CD8-positive, alpha-beta memory T cell (primary cell): ENCODE measurements around the gene GHRHR. TPM values are rescaled to one million over a fixed set of nuclear protein-coding genes. Genes with fewer than 3 reads are reported as not detected.

Experiments
- CTCF ChIA-PET: fragments of 350-600 bp; sonication (Branson Sonifier 250); formaldehyde crosslinking; loops from one replicate; lab custom pipeline; 2021; ENCODE audit warnings: antibody characterized with exemption; lab: Charles Lee
- POLR2A ChIA-PET: fragments of 350-600 bp; sonication (Branson Sonifier 250); formaldehyde crosslinking; loops from one replicate; lab custom pipeline; 2021; ENCODE audit warnings: antibody characterized with exemption; lab: Charles Lee
- DNase-seq, 5 donors: peaks; one replicate each; pipeline versions ENCODE4 v3.0.0 to v3.0.0-alpha.2; 2020 to 2022; ENCODE audit warnings: mixed read lengths in 1 of 5
- H3K27ac ChIP-seq: one replicate; pipeline ENCODE4 v1.7.0; 2013; ENCODE audit warnings: low read depth, mild to moderate bottlenecking, low read length, moderate library complexity
- H3K27me3 ChIP-seq: 2 replicates; pipeline ENCODE4 v1.7.0; 2013; ENCODE audit warnings: low read length, mild to moderate bottlenecking; ENCODE audit not compliant: insufficient read depth, poor library complexity, severe bottlenecking
- H3K36me3 ChIP-seq: 2 replicates; pipeline ENCODE4 v1.7.0; 2013; ENCODE audit warnings: mild to moderate bottlenecking, low read length, moderate library complexity; ENCODE audit not compliant: insufficient read depth
- H3K4me1 ChIP-seq: 2 replicates; pipeline ENCODE4 v1.7.0; 2013; ENCODE audit warnings: mild to moderate bottlenecking, low read length, moderate library complexity; ENCODE audit not compliant: insufficient read depth
- H3K4me3 ChIP-seq: 2 replicates; pipeline ENCODE4 v1.7.0; 2013; ENCODE audit warnings: mild to moderate bottlenecking, low read length
- H3K9me3 ChIP-seq: 2 replicates; pipeline ENCODE4 v1.7.0; 2013; ENCODE audit warnings: mild to moderate bottlenecking, low read length
- H3K27ac Mint-ChIP-seq, 8 donors: one replicate each; pipeline ENCODE4 v1.8.0; 2020 to 2021; ENCODE audit warnings: mixed read lengths in 8 of 8, mild to moderate bottlenecking in 6 of 8, inconsistent platforms in 3 of 8, moderate library complexity in 3 of 8
- H3K27me3 Mint-ChIP-seq, 2 donors: one replicate each; pipeline ENCODE4 v1.8.0; 2020 to 2021; ENCODE audit warnings: mixed read lengths in 2 of 2, mild to moderate bottlenecking in 1 of 2, moderate library complexity in 1 of 2
- H3K36me3 Mint-ChIP-seq, 3 donors: one replicate each; pipeline ENCODE4 v1.8.0; 2020 to 2021; ENCODE audit warnings: mixed read lengths in 3 of 3, inconsistent platforms in 1 of 3, mild to moderate bottlenecking in 1 of 3
- H3K4me1 Mint-ChIP-seq, 3 donors: one replicate each; pipeline ENCODE4 v1.8.0; 2020 to 2021; ENCODE audit warnings: mixed read lengths in 3 of 3, inconsistent platforms in 1 of 3, mild to moderate bottlenecking in 1 of 3
- H3K4me3 Mint-ChIP-seq, 7 donors: one replicate each; pipeline ENCODE4 v1.8.0; 2020 to 2021; ENCODE audit warnings: mixed read lengths in 7 of 7, mild to moderate bottlenecking in 6 of 7, moderate library complexity in 4 of 7, inconsistent platforms in 2 of 7
- H3K9me3 Mint-ChIP-seq, 5 donors: one replicate each; pipeline ENCODE4 v1.8.0; 2020 to 2022; ENCODE audit warnings: mixed read lengths in 5 of 5, mild to moderate bottlenecking in 3 of 5, moderate library complexity in 2 of 5, inconsistent platforms in 1 of 5
- polyA plus RNA-seq: library from polyadenylated mRNA; unstranded; fragments of 300-500 nt; fragmentation: Illumina TruSeq; gene quantifications from one replicate; pipeline ENCODE4 v1.2.3, GENCODE V29; 2021
- total RNA-seq, 2 experiments: library from RNA; stranded (reverse); gene quantifications; one replicate each; pipeline ENCODE4 v1.2.3, GENCODE V29; 2021

Gene GHRHR
- total and polyA plus RNA-seq, 3 experiments from 2014 or later = not detected

DNA sequence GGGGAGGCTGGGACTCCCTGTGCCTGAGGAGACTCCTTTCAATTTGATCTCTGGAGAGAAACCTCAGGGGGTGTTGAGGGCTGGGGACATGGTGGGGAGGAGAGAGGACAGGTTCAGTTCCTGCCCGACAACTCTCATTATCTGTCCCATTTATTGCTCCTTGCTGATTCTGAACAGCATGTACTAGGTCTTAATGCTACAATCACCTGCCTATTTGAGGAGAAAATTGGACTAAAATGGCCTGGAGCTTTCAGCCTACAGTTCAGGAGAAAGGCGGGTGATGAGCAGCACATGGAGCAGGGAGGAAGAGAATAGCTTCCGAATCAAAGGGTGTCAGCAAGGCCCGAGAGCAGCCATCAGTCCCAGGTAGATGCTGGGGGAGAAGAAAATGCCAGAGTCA lies 58.4 kb downstream of the GHRHR start:
- Histone ChIP-seq H3K27me3 (no peaks in the 10 kb centered on the region), H3K9me3 (no peaks in the 10 kb centered on the region), H3K4me1 (peaks cover 9% of the 10 kb centered on the region), H3K4me3 (no peak overlapping the region), H3K36me3 (no peaks in the 10 kb centered on the region), H3K27ac (no peak overlapping the region)
- ChIA-PET POLR2A (no interaction called here), CTCF (no interaction called here)
- Mint-ChIP-seq H3K27me3 (peaks cover 0 to 3% of the 10 kb centered on the region in 2 donors), H3K27ac (peak overlapping the region in 1 of 8 donors; percentile 60), H3K4me3 (no peak overlapping the region), H3K36me3 (no peaks in the 10 kb centered on the region), H3K9me3 (peaks cover 0 to 6% (median 0%) of the 10 kb centered on the region in 5 donors), H3K4me1 (peaks cover 40 to 85% (median 57%) of the 10 kb centered on the region in 3 donors)
- DNase-seq = no peak

DNA sequence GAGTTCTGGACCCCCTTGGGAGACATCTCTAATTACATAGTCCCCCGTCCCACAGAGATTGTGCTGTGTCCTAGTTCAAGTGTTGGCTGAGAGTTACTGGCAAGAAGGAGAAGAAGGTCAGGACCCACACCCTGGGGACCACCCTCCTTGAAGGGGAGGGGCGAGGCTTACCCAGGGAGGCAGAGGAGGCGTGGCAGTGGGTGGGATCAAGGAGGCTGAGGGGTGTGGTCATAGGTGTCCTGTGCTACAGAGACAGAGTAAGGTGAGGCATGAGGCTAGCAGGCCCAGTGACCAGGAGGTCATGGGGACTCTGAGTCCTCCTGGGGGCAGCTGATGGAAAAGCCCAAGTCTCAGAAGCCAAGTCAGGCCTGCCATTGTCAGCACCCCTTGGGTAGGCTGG lies 59.0 kb downstream of the GHRHR start:
- no peak overlapping the region for H3K4me3 Mint-ChIP-seq
- no peaks in the 10 kb centered on the region for H3K36me3 Mint-ChIP-seq
- H3K9me3 ChIP-seq = no peaks in the 10 kb centered on the region
- H3K4me1 ChIP-seq = peaks cover 9% of the 10 kb centered on the region
- CTCF ChIA-PET = no interaction called here
- peaks cover 40 to 80% (median 57%) of the 10 kb centered on the region in 3 donors for H3K4me1 Mint-ChIP-seq
- POLR2A ChIA-PET = no interaction called here
- DNase-seq = no peak
- H3K27ac Mint-ChIP-seq = peak overlapping the region in 3 of 8 donors; percentile 6 to 80 (median 59)
- H3K27ac ChIP-seq = no peak overlapping the region
- peaks cover 0 to 3% of the 10 kb centered on the region in 2 donors for H3K27me3 Mint-ChIP-seq
- no peak overlapping the region for H3K4me3 ChIP-seq
- no peaks in the 10 kb centered on the region for H3K36me3 ChIP-seq
- no peaks in the 10 kb centered on the region for H3K27me3 ChIP-seq
- H3K9me3 Mint-ChIP-seq = peaks cover 0 to 6% (median 0%) of the 10 kb centered on the region in 5 donors

DNA sequence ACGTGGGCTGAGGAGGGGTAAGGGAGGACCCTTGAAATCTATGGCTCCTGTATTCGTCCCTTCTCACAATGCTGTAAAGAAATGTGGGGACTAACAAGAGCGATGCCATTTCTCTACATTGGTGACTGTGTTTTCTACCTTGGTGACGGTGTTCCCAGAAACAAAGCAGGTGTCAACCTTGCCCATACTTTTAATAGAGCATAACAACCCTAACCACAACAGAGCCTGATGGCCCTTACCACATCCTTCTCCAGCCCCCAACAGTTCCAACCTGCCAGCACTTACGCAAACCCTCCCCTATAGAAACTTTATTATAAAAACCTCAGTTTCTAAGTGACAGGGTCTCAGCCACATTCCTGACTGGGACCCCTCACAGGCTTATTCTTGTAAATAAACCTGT lies 60.1 kb downstream of the GHRHR start:
- no peaks in the 10 kb centered on the region for H3K36me3 Mint-ChIP-seq
- H3K9me3 ChIP-seq = no peaks in the 10 kb centered on the region
- H3K27me3 Mint-ChIP-seq = peaks cover 2 to 6% of the 10 kb centered on the region in 2 donors
- POLR2A ChIA-PET = no interaction called here
- DNase-seq = peak in 2 of 5 donors; percentile 10 to 50
- H3K27ac ChIP-seq = no peak overlapping the region
- H3K4me1 Mint-ChIP-seq = peaks cover 40 to 72% (median 50%) of the 10 kb centered on the region in 3 donors
- peaks cover 9% of the 10 kb centered on the region for H3K4me1 ChIP-seq
- H3K4me3 Mint-ChIP-seq = peak overlapping the region in 2 of 7 donors; percentile 1 to 20
- H3K9me3 Mint-ChIP-seq = peaks cover 0 to 6% (median 0%) of the 10 kb centered on the region in 5 donors
- no peaks in the 10 kb centered on the region for H3K27me3 ChIP-seq
- H3K27ac Mint-ChIP-seq = peak overlapping the region; percentile 1 to 94 (median 74)
- H3K4me3 ChIP-seq = no peak overlapping the region
- H3K36me3 ChIP-seq = no peaks in the 10 kb centered on the region
- CTCF ChIA-PET = no interaction called here

DNA sequence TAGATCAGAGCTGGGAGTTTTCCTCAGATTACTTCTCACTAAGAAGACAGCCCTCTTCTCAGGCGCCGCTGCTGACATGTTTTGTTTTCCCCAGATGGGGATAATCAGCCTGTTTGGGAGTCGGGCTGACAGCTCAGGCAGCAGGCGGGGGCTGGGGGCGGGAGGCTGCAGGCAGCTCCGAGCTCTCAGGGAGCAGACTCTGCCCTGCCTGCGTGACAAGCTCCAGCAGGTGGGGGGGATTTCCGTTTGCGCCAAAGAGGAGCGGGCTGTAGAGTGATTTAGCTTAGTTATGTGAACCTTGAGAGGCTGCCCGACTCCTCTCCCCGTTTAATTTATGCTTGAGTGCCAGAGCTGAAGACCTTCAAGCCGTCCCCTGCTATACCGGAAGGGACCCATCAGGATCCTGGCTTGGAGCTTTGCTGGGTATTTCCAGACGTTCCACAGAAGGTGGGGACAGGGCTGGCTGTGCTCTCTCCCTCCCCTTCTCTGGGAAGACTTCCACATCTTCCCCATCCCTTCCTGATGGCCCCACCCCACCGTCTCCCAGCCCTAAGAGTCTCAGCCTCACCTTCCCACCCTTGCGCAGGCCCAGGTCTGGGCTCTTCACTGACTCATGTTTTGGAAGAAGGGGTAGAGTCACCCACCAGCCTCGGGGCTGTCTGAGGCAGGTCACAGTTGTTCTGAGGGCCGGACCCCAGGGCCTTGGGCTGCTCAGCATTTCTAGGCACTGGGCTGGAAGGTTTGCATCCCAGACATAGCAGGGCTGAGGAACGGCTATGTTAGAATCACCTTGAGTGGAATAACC lies 63.6 kb downstream of the GHRHR start:
- Histone ChIP-seq H3K36me3 (no peaks in the 10 kb centered on the region), H3K27me3 (no peaks in the 10 kb centered on the region), H3K27ac (no peak overlapping the region), H3K9me3 (no peaks in the 10 kb centered on the region), H3K4me1 (peaks cover 9% of the 10 kb centered on the region), H3K4me3 (no peak overlapping the region)
- Mint-ChIP-seq H3K4me3 (peak overlapping the region in 1 of 7 donors; percentile 37), H3K27me3 (peaks cover 5 to 6% of the 10 kb centered on the region in 2 donors), H3K4me1 (peaks cover 27 to 42% (median 32%) of the 10 kb centered on the region in 3 donors), H3K9me3 (peaks cover 0 to 6% (median 0%) of the 10 kb centered on the region in 5 donors), H3K36me3 (no peaks in the 10 kb centered on the region), H3K27ac (no peak overlapping the region)
- CTCF ChIA-PET = interaction anchor here (1.0 kb wide), 1 partner anchor 44 kb away, joined by 3 read pairs; no protein-coding TSS in a partner anchor
- POLR2A ChIA-PET = no interaction called here
- DNase-seq = no peak

DNA sequence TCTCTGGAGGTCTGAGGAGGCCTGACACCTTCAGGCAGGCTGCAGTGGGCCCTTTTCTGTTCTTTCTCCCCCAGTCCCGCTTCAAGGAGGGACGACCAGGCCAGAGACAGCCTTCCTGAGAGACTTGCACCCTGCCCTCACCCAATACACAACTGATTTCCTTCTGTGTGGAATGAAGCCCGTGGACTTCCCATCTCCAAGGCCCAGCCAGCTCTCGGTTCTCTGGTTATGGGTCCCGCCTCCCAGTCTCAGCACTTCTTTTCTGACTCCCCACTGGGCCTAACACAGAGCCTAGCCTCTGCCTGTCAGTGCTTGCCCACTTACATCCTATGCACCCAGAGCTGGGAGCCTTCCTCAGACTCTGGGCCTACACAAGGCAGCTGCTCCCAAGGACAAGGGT lies 64.3 kb downstream of the GHRHR start:
- Mint-ChIP-seq H3K27ac (no peak overlapping the region), H3K27me3 (peaks cover 5 to 6% of the 10 kb centered on the region in 2 donors), H3K4me3 (no peak overlapping the region), H3K36me3 (no peaks in the 10 kb centered on the region), H3K4me1 (peaks cover 24 to 37% (median 29%) of the 10 kb centered on the region in 3 donors), H3K9me3 (peaks cover 0 to 6% (median 0%) of the 10 kb centered on the region in 5 donors)
- ChIA-PET CTCF (no interaction called here), POLR2A (no interaction called here)
- DNase-seq = no peak
- no peaks in the 10 kb centered on the region for H3K36me3 ChIP-seq
- H3K4me3 ChIP-seq = no peak overlapping the region
- no peaks in the 10 kb centered on the region for H3K9me3 ChIP-seq
- H3K27ac ChIP-seq = no peak overlapping the region
- peaks cover 9% of the 10 kb centered on the region for H3K4me1 ChIP-seq
- H3K27me3 ChIP-seq = no peaks in the 10 kb centered on the region

DNA sequence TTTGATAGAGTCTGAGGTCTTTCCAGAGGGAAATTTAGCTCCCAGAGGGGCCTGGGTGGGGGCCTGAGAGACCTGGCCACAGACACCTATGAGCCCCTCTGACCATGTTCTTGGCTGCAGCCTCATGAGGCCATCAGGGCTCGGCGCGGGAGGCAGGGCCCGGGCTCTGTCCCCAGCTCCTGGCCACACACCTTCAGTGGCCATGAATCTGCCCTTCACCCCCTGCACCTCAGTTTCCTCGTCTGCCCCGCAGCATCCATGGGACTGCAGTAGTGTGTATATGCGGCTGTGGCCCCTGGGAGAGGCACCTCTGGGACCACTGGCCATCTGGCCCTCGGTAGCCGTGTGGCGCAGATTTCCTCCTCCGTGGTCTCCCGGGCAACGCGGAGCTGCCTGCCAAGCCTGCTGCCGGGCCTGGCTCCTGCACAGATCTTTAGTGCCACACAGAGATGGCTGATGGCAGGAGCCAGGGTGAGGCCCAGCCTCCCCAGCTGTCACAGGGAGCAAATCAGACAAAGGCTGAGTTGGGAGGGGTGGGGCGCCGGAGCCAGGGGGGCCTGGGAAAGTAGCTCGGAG lies 64.8 kb downstream of the GHRHR start:
- Mint-ChIP-seq H3K27ac (no peak overlapping the region), H3K9me3 (peaks cover 0 to 6% (median 0%) of the 10 kb centered on the region in 5 donors), H3K4me3 (no peak overlapping the region), H3K36me3 (no peaks in the 10 kb centered on the region), H3K27me3 (peaks cover 5 to 6% of the 10 kb centered on the region in 2 donors), H3K4me1 (peaks cover 20 to 32% (median 24%) of the 10 kb centered on the region in 3 donors)
- Histone ChIP-seq H3K9me3 (no peaks in the 10 kb centered on the region), H3K4me1 (peaks cover 6% of the 10 kb centered on the region), H3K36me3 (no peaks in the 10 kb centered on the region), H3K4me3 (no peak overlapping the region), H3K27me3 (no peaks in the 10 kb centered on the region), H3K27ac (no peak overlapping the region)
- ChIA-PET POLR2A (no interaction called here), CTCF (no interaction called here)
- DNase-seq = no peak

Other genes starting within 250 kb of the GHRHR start
- gene INMT, start 211.8 kb upstream of the GHRHR start, total RNA-seq = under 1 TPM in 1 of 2 experiments, not detected in 1; 0.18 TPM
- 0.08 TPM for gene INMT, start 211.8 kb upstream of the GHRHR start, polyA plus RNA-seq
- gene MINDY4, start 192.5 kb upstream of the GHRHR start, total RNA-seq = 1 to 10 TPM; 2.4 to 2.6 TPM
- 1.0 TPM for gene MINDY4, start 192.5 kb upstream of the GHRHR start, polyA plus RNA-seq
- gene AQP1, start 52.1 kb upstream of the GHRHR start, total RNA-seq = under 1 TPM; 0.13 to 0.15 TPM
- not detected for gene AQP1, start 52.1 kb upstream of the GHRHR start, polyA plus RNA-seq
- gene ADCYAP1R1, start 88.4 kb downstream of the GHRHR start, total RNA-seq = not detected
- not detected for gene ADCYAP1R1, start 88.4 kb downstream of the GHRHR start, polyA plus RNA-seq